SKM-1 (cell line): ENCODE measurements around the gene EPB41L4A.

Experiments used
- DNase-seq: peaks from one replicate; lab custom pipeline; 2025; ENCODE audit not compliant: unreplicated experiment; lab: John Stamatoyannopoulos, UW

The EPB41L4A gene

GRCh38 chr5:112165897-112166737 is 253.0 kb downstream of the EPB41L4A start:
- no peak for DNase-seq

GRCh38 chr5:112165399-112165798 is 253.7 kb downstream of the EPB41L4A start:
- DNase-seq: no peak

GRCh38 chr5:112163435-112163834 is 255.6 kb downstream of the EPB41L4A start:
- no peak for DNase-seq

- no peak for DNase-seq
Observed at GRCh38 chr5:112161392-112161748, 257.7 kb downstream of the EPB41L4A start.

GRCh38 chr5:112160652-112161391 is 258.3 kb downstream of the EPB41L4A start:
- DNase-seq: peak; percentile 77

- DNase-seq: no peak
Observed at GRCh38 chr5:112159435-112159834, 259.6 kb downstream of the EPB41L4A start.

GRCh38 chr5:112156211-112156610 is 262.9 kb downstream of the EPB41L4A start:
- DNase-seq: no peak

GRCh38 chr5:112154940-112155686 is 264.0 kb downstream of the EPB41L4A start:
- no peak for DNase-seq

GRCh38 chr5:112149727-112150126 is 269.4 kb downstream of the EPB41L4A start:
- no peak for DNase-seq

- peak; percentile 28 for DNase-seq
Observed at GRCh38 chr5:112146323-112147226, 272.5 kb downstream of the EPB41L4A start.

GRCh38 chr5:112143690-112144089 is 275.4 kb downstream of the EPB41L4A start:
- DNase-seq: no peak

- DNase-seq: no peak
Observed at GRCh38 chr5:112142769-112143270, 276.3 kb downstream of the EPB41L4A start.

- no peak for DNase-seq
Observed at GRCh38 chr5:112141582-112141981, 277.5 kb downstream of the EPB41L4A start.

- no peak for DNase-seq
Observed at GRCh38 chr5:112138526-112138925, 280.6 kb downstream of the EPB41L4A start.

- DNase-seq: no peak
Observed at GRCh38 chr5:112136773-112137172, 282.3 kb downstream of the EPB41L4A start.

- no peak for DNase-seq
Observed at GRCh38 chr5:112127861-112128260, 291.2 kb downstream of the EPB41L4A start.

GRCh38 chr5:112126982-112127381 is 292.1 kb downstream of the EPB41L4A start:
- DNase-seq: no peak

- DNase-seq: no peak
Observed at GRCh38 chr5:112125903-112126302, 293.2 kb downstream of the EPB41L4A start.

GRCh38 chr5:112124788-112125187 is 294.3 kb downstream of the EPB41L4A start:
- no peak for DNase-seq

- DNase-seq: no peak
Observed at GRCh38 chr5:112123086-112123485, 296.0 kb downstream of the EPB41L4A start.
